Measurements from ENCODE around the gene LHFPL3.

- TF ChIP-seq CTCF (IDR thresholded peaks at IDR 0.05) (no peak), EZH2phosphoT487 (IDR thresholded peaks at IDR 0.05) (no peak), EZH2 (IDR thresholded peaks at IDR 0.05) (no peak)
Observed at GRCh38 chr7:104584620-104585019, 256.2 kb downstream of the LHFPL3 start.
